Measurements from ENCODE around the gene PHC2.

The PHC2 gene

GRCh38 chr1:33434363-33434750, 3.5 kb upstream of the PHC2 start (continued):
- TF ChIP-seq, protein P1, sequence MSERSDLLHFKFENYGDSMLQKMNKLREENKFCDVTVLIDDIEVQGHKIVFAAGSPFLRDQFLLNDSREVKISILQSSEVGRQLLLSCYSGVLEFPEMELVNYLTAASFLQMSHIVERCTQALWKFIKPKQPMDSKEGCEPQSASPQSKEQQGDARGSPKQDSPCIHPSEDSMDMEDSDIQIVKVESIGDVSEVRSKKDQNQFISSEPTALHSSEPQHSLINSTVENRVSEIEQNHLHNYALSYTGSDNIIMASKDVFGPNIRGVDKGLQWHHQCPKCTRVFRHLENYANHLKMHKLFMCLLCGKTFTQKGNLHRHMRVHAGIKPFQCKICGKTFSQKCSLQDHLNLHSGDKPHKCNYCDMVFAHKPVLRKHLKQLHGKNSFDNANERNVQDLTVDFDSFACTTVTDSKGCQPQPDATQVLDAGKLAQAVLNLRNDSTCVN (tag by site-specific recombination; optimal IDR thresholded peaks at IDR 0.05) = no peak
- TF ChIP-seq YY1 (tag by site-specific recombination; IDR thresholded peaks at IDR 0.05) (no peak), BCL6B (tag by site-specific recombination; IDR thresholded peaks at IDR 0.05) (no peak)

- Histone ChIP-seq H3K27ac (ENCODE audit: extremely low read depth, low read depth, low read length) (no peak overlapping the region), H3K36me3 (ENCODE audit: control insufficient read depth in 2 of 2, insufficient read depth in 1 of 2, low read length in 2 of 2) (no peaks in the 10 kb centered on the region), H3K4me1 (ENCODE audit: control insufficient read depth, insufficient read depth, low read length) (peaks cover 12% of the 10 kb centered on the region), H3K4me3 (ENCODE audit: low read depth, low read length) (no peak overlapping the region), H3K9me3 (ENCODE audit: control insufficient read depth, insufficient read depth, low read depth, low read length) (no peaks in the 10 kb centered on the region)
- CTCF ChIA-PET = interaction anchor here (0.7 to 2.0 kb wide), 5 partner anchors 22 to 542 kb away, joined by 3 to 7 read pairs (median 3); no protein-coding TSS in a partner anchor
- POLR2A ChIA-PET = interaction anchor here (1.1 kb wide), 1 partner anchor 1426 kb away, joined by 3 read pairs; the partner anchor contains the start of gene SMIM12
- no peak for TF ChIP-seq ZNF707 (tag by site-specific recombination; IDR thresholded peaks at IDR 0.05)
- 0 out of 2 replicates have a peak, but pooled peaks have one; percentile 5 for TF ChIP-seq ZNF664 (tag by site-specific recombination; IDR thresholded peaks at IDR 0.05)
- no peak for TF ChIP-seq ZNF23 (tag by site-specific recombination; IDR thresholded peaks at IDR 0.05; ENCODE audit: borderline replicate concordance)
- peak; percentile 10; the same call in 1 of the 2 replicates for TF ChIP-seq TSHZ1 (tag by site-specific recombination; IDR thresholded peaks at IDR 0.05; ENCODE audit: borderline replicate concordance)
- peak; percentile 24; the same call in 1 of the 2 replicates for TF ChIP-seq ZNF423 (tag by site-specific recombination; IDR thresholded peaks at IDR 0.05)
- no peak for TF ChIP-seq ZNF26 (tag by site-specific recombination; IDR thresholded peaks at IDR 0.05)
- TF ChIP-seq ZNF350 (tag by site-specific recombination; IDR thresholded peaks at IDR 0.05) = no peak
- TF ChIP-seq ZNF114 (tag by site-specific recombination; IDR thresholded peaks at IDR 0.05) = no peak
- no peak for TF ChIP-seq ZNF155 (tag by site-specific recombination; IDR thresholded peaks at IDR 0.05)
- TF ChIP-seq, protein P2, sequence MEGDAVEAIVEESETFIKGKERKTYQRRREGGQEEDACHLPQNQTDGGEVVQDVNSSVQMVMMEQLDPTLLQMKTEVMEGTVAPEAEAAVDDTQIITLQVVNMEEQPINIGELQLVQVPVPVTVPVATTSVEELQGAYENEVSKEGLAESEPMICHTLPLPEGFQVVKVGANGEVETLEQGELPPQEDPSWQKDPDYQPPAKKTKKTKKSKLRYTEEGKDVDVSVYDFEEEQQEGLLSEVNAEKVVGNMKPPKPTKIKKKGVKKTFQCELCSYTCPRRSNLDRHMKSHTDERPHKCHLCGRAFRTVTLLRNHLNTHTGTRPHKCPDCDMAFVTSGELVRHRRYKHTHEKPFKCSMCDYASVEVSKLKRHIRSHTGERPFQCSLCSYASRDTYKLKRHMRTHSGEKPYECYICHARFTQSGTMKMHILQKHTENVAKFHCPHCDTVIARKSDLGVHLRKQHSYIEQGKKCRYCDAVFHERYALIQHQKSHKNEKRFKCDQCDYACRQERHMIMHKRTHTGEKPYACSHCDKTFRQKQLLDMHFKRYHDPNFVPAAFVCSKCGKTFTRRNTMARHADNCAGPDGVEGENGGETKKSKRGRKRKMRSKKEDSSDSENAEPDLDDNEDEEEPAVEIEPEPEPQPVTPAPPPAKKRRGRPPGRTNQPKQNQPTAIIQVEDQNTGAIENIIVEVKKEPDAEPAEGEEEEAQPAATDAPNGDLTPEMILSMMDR (tag by site-specific recombination; IDR thresholded peaks at IDR 0.05) = no peak
- TF ChIP-seq, protein P3, sequence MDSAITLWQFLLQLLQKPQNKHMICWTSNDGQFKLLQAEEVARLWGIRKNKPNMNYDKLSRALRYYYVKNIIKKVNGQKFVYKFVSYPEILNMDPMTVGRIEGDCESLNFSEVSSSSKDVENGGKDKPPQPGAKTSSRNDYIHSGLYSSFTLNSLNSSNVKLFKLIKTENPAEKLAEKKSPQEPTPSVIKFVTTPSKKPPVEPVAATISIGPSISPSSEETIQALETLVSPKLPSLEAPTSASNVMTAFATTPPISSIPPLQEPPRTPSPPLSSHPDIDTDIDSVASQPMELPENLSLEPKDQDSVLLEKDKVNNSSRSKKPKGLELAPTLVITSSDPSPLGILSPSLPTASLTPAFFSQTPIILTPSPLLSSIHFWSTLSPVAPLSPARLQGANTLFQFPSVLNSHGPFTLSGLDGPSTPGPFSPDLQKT (IDR thresholded peaks at IDR 0.05; ENCODE audit: borderline replicate concordance, low read depth, low read length) = no peak
- peak; percentile 84; the same call in 1 of the 2 replicates for TF ChIP-seq ZNF660 (tag by site-specific recombination; IDR thresholded peaks at IDR 0.05)
- peak; percentile 62 for TF ChIP-seq ZIC2 (tag by site-specific recombination; IDR thresholded peaks at IDR 0.05)
- 0 out of 2 replicates have a peak, but pooled peaks have one; percentile 10 for TF ChIP-seq ZFHX2 (tag by site-specific recombination; conservative IDR thresholded peaks at IDR 0.05)
- TF ChIP-seq KLF1 (tag by site-specific recombination; IDR thresholded peaks at IDR 0.05) = no peak
- no peak for TF ChIP-seq HOXC10 (CRISPR knock-in tag; IDR thresholded peaks at IDR 0.05)
- TF ChIP-seq ZNF654 (tag by site-specific recombination; IDR thresholded peaks at IDR 0.05; ENCODE audit: low read depth) = no peak
- TF ChIP-seq KLF7 (tag by site-specific recombination; IDR thresholded peaks at IDR 0.05; ENCODE audit: borderline replicate concordance) = no peak
- TF ChIP-seq ZNF629 (tag by site-specific recombination; IDR thresholded peaks at IDR 0.05) = peak; percentile 76
- no peak for TF ChIP-seq ZSCAN30 (tag by site-specific recombination; IDR thresholded peaks at IDR 0.05)
These were observed 2.8 kb upstream of the PHC2 start for GRCh38 chr1:33433509-33434362.
